Activated CD4-positive, alpha-beta T cell treated with anti-CD3 and anti-CD28 coated beads, Interleukin-2, amount 10 ng/mL, durations not matched to agents 24 days and 14 days (primary cell): Measurements from ENCODE around the gene NYAP1. TPM values are rescaled to one million over a fixed set of nuclear protein-coding genes. Genes with fewer than 3 reads are reported as not detected.
"Not testable (repeated sequence)": the region's sequence is repeated elsewhere in the genome, so short reads cannot be mapped to it uniquely, and the experiment has no call there.

Source experiments
- DNase-seq: peaks from one replicate; pipeline ENCODE4 v3.0.0; 2022
- H3K27ac Mint-ChIP-seq: one replicate; pipeline ENCODE4 v1.8.0; 2022; ENCODE audit warnings: mild to moderate bottlenecking, mixed read lengths
- H3K27me3 Mint-ChIP-seq: one replicate; pipeline ENCODE4 v1.8.0; 2022; ENCODE audit warnings: mixed read lengths
- H3K36me3 Mint-ChIP-seq: one replicate; pipeline ENCODE4 v1.8.0; 2022; ENCODE audit warnings: low read depth, mild to moderate bottlenecking, mixed read lengths
- H3K4me1 Mint-ChIP-seq: one replicate; pipeline ENCODE4 v1.8.0; 2021; ENCODE audit warnings: mixed read lengths
- H3K4me3 Mint-ChIP-seq: one replicate; pipeline ENCODE4 v1.8.0; 2022; ENCODE audit warnings: mild to moderate bottlenecking, moderate library complexity, mixed read lengths
- H3K9me3 Mint-ChIP-seq: one replicate; pipeline ENCODE4 v1.8.0; 2021; ENCODE audit warnings: mixed read lengths
- intact Hi-C: fragments of 100-400 bp; cut with micrococcal nuclease; formaldehyde crosslinking; loops from one replicate; pipeline ENCODE4 v1.15.1; 2023
- total RNA-seq: library from RNA; stranded (reverse); gene quantifications from 2 replicates; pipeline ENCODE4 v1.2.3, GENCODE V29; 2022

NYAP1 gene
- total RNA-seq, 1 donor from 2014 or later: 0.49 TPM

DNA sequence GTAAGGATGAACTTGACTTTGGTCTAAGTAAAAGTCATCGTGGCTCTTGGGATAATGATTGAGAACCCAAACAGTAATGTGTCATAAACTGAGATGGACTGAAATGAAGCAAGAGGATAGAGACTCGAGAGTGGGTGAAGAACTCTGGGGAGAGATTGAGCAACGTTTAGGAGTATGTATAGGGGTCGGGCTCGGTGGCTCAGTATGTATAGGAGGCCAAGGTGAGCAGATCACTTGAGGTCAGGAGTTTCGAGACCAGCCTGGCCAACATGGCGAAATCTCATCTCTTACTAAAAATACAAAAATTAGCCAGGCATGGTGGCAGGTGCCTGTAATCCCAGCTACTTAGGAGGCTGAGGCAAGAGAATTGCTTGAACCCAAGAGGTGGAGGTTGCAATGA, 57.6 kb downstream of the NYAP1 start:
- peaks cover 70% of the 10 kb centered on the region for H3K4me1 Mint-ChIP-seq
- not testable (repeated sequence) for DNase-seq, H3K9me3 Mint-ChIP-seq, H3K27me3 Mint-ChIP-seq
- peak overlapping the region; percentile 81 for H3K27ac Mint-ChIP-seq
- peaks cover 41% of the 10 kb centered on the region for H3K36me3 Mint-ChIP-seq
- H3K4me3 Mint-ChIP-seq: peak overlapping the region; percentile 99
- intact Hi-C loops: loop anchor here (10.0 kb wide), 1 partner anchor 417 kb away; the partner anchor contains the start of gene MBLAC1

DNA sequence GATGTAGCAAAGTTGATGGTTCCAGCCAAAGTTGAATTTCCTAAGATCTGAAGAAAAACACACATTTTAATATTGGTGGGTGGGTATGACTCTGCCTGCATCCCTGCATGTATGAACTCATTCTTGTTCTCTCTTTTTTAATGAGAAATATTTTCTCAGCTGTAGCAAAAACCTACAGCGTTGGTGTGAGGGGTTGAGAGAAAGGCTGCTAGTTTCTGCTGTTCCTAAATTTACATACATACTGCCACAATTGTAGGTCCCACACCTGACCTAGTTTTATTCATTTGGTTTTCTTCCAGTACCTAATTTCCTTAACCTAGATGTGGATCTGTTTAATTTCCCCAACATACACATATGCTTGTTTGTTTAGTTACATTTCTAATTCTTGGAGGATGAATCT, 59.9 kb downstream of the NYAP1 start:
- H3K4me1 Mint-ChIP-seq: peaks cover 83% of the 10 kb centered on the region
- H3K4me3 Mint-ChIP-seq: peak overlapping the region; percentile 99
- intact Hi-C loops: loop anchor here (10.0 kb wide), 1 partner anchor 419 kb away; the partner anchor contains the start of gene MBLAC1
- peaks cover 4% of the 10 kb centered on the region for H3K9me3 Mint-ChIP-seq
- H3K36me3 Mint-ChIP-seq: peaks cover 52% of the 10 kb centered on the region
- peak overlapping the region; percentile 99 for H3K27ac Mint-ChIP-seq
- no peaks in the 10 kb centered on the region for H3K27me3 Mint-ChIP-seq
- DNase-seq: no peak

DNA sequence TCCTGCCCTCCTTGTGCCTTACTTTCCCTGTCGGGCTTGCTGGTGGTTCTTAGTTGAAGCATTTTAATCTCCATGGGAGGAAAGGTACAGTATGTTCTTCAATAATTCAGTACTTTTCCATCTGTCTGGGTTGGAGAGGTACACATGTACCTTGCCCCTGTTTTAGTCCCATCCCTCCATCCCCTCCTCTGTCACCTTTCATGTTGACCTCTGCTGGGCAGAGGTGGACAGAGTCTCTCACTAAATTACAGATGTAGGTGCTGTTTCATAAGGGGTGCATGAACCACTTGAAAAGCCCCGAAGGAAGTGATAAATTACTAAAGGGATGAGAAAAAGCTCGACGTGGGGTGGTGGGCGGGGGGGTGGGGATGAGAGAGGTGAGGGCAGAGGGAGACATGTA, 60.7 kb downstream of the NYAP1 start:
- Mint-ChIP-seq H3K9me3 (peaks cover 4% of the 10 kb centered on the region), H3K4me3 (peak overlapping the region; percentile 99), H3K27me3 (no peaks in the 10 kb centered on the region), H3K4me1 (peaks cover 82% of the 10 kb centered on the region), H3K36me3 (peaks cover 54% of the 10 kb centered on the region), H3K27ac (peak overlapping the region; percentile 99)
- intact Hi-C loops: loop anchor here (2.0 to 10.0 kb wide), 2 partner anchors 14 to 420 kb away; partner anchors contain the start of gene MBLAC1
- no peak for DNase-seq

Other genes starting within 250 kb of the NYAP1 start
- not detected in 2 replicates for gene SPDYE3, start 176.2 kb upstream of the NYAP1 start, total RNA-seq
- 74.6 and 78.3 TPM in 2 replicates for gene PILRB, start 125.8 kb upstream of the NYAP1 start, total RNA-seq
- gene PILRA, start 110.4 kb upstream of the NYAP1 start, total RNA-seq: 9.8 and 11.6 TPM in 2 replicates
- 1.7 and 2.6 TPM in 2 replicates for gene ZCWPW1, start 55.2 kb upstream of the NYAP1 start, total RNA-seq
- gene MEPCE, start 54.1 kb upstream of the NYAP1 start, total RNA-seq: 55.8 and 57.2 TPM in 2 replicates
- gene PPP1R35, start 47.4 kb upstream of the NYAP1 start, total RNA-seq: 52.8 and 59.9 TPM in 2 replicates
- gene SPACDR, start 19.7 kb upstream of the NYAP1 start, total RNA-seq: 2.7 and 2.9 TPM in 2 replicates
- 113 and 121 TPM in 2 replicates for gene TSC22D4, start 4.7 kb upstream of the NYAP1 start, total RNA-seq
- gene AGFG2, start 55.3 kb downstream of the NYAP1 start, total RNA-seq: 112 and 114 TPM in 2 replicates
- 9.2 and 11.3 TPM in 2 replicates for gene SAP25, start 90.0 kb downstream of the NYAP1 start, total RNA-seq
- gene LRCH4, start 102.2 kb downstream of the NYAP1 start, total RNA-seq: 86.0 and 89.2 TPM in 2 replicates
- gene FBXO24, start 102.4 kb downstream of the NYAP1 start, total RNA-seq: 0.38 and 0.42 TPM in 2 replicates
- 4.8 and 5.0 TPM in 2 replicates for gene PCOLCE, start 118.4 kb downstream of the NYAP1 start, total RNA-seq
- gene MOSPD3, start 128.6 kb downstream of the NYAP1 start, total RNA-seq: 11.3 and 12.1 TPM in 2 replicates
- 20.7 and 21.2 TPM in 2 replicates for gene TFR2, start 157.6 kb downstream of the NYAP1 start, total RNA-seq
- not detected in 2 replicates for gene ACTL6B, start 172.5 kb downstream of the NYAP1 start, total RNA-seq
- gene GNB2, start 189.8 kb downstream of the NYAP1 start, total RNA-seq: 205 and 211 TPM in 2 replicates
- 48.8 and 52.2 TPM in 2 replicates for gene GIGYF1, start 210.3 kb downstream of the NYAP1 start, total RNA-seq
- 77.3 and 77.7 TPM in 2 replicates for gene POP7, start 222.2 kb downstream of the NYAP1 start, total RNA-seq
- gene EPO, start 236.5 kb downstream of the NYAP1 start, total RNA-seq: 0.40 TPM in 1 of 2 replicates, not detected in the other
- gene ZAN, start 249.7 kb downstream of the NYAP1 start, total RNA-seq: not detected in 2 replicates